Measurements from ENCODE around the gene IFNA13. TPM values are rescaled to one million over a fixed set of nuclear protein-coding genes. Genes with fewer than 3 reads are reported as not detected.

IFNA13 gene
- total and polyA plus RNA-seq, 9 of the 15 experiments (the other 6 are each of a cell fraction or from before 2014, with no cell fraction given), result not detected

GRCh38 chr9:21398955-21399489, 31.2 kb upstream of the IFNA13 start:
- Histone ChIP-seq H2AFZ (ENCODE audit: low read depth, low read length) (no peak overlapping the region), H3K79me2 (ENCODE audit: control insufficient read depth, insufficient read depth, low read length) (no peaks in the 10 kb centered on the region), H3K4me1 (replicated peaks in 1 of 2; ENCODE audit: control insufficient read depth in 2 of 2, insufficient read depth in 2 of 2, low read length in 2 of 2) (no peaks in the 10 kb centered on the region), H4K20me1 (replicated peaks; ENCODE audit: control insufficient read depth, insufficient read depth, low read length) (no peaks in the 10 kb centered on the region), H3K9me1 (ENCODE audit: control insufficient read depth, insufficient read depth, low read length) (no peaks in the 10 kb centered on the region), H3K27me3 (ENCODE audit: control insufficient read depth in 2 of 2, insufficient read depth in 2 of 2, low read length in 2 of 2) (no peaks in the 10 kb centered on the region), H3K27ac (ENCODE audit: extremely low read depth, low read depth, low read length) (no peak overlapping the region), H3K9ac (ENCODE audit: insufficient read depth in 1 of 2, low read depth in 2 of 2, low read length in 2 of 2) (no peak overlapping the region), H3K36me3 (ENCODE audit: control insufficient read depth, insufficient read depth, low read length) (no peaks in the 10 kb centered on the region), H3K4me3 (no peak overlapping the region), H3K4me2 (ENCODE audit: insufficient read depth, low read length) (no peak overlapping the region), H3K9me3 (replicated peaks; ENCODE audit: control insufficient read depth, insufficient read depth, low read depth, low read length) (no peaks in the 10 kb centered on the region)
- no peak for ATAC-seq
- no peak for DNase-seq (ENCODE audit: extremely low read depth in 1 of 4, low spot score in 3 of 4)
- intact Hi-C loops (cut with micrococcal nuclease) (no loop called here), in situ Hi-C loops (cut with MboI) (no loop called here)
- POLR2A ChIA-PET, result no interaction called here
- no TSS peak for BruUV-seq (replicated peaks)
- WGBS (ENCODE audit: insufficient coverage, low coverage, missing lambda C conversion rate), result no CpG with 5 or more reads among the region's 5 CpGs
- CTCF ChIA-PET (ENCODE audit: low intra/inter-chr PET ratio), result no interaction called here
- TF ChIP-seq CEBPG (CRISPR knock-in tag; IDR thresholded peaks at IDR 0.05) (no peak), CEBPG (tag; conservative IDR thresholded peaks at IDR 0.05 in 1 of 2, IDR thresholded peaks at IDR 0.05 in 1 of 2) (no peak)
- FAIRE-seq, result no peak

GRCh38 chr9:21395778-21396717, 28.2 kb upstream of the IFNA13 start:
- H3K9ac ChIP-seq (ENCODE audit: insufficient read depth in 1 of 2, low read depth in 2 of 2, low read length in 2 of 2), result no peak overlapping the region
- no peaks in the 10 kb centered on the region for H3K27me3 ChIP-seq (ENCODE audit: control insufficient read depth in 2 of 2, insufficient read depth in 2 of 2, low read length in 2 of 2)
- H4K20me1 ChIP-seq (replicated peaks; ENCODE audit: control insufficient read depth, insufficient read depth, low read length), result no peaks in the 10 kb centered on the region
- no peak overlapping the region for H3K27ac ChIP-seq (ENCODE audit: extremely low read depth, low read depth, low read length)
- no peak for ATAC-seq
- no peak overlapping the region for H3K4me3 ChIP-seq
- H3K36me3 ChIP-seq (ENCODE audit: control insufficient read depth, insufficient read depth, low read length), result no peaks in the 10 kb centered on the region
- no CpG with 5 or more reads among the region's 40 CpGs for WGBS (ENCODE audit: insufficient coverage, low coverage, missing lambda C conversion rate)
- no peaks in the 10 kb centered on the region for H3K79me2 ChIP-seq (ENCODE audit: control insufficient read depth, insufficient read depth, low read length)
- no peaks in the 10 kb centered on the region for H3K4me1 ChIP-seq (replicated peaks in 1 of 2; ENCODE audit: control insufficient read depth in 2 of 2, insufficient read depth in 2 of 2, low read length in 2 of 2)
- no peak for DNase-seq (ENCODE audit: extremely low read depth in 1 of 4, low spot score in 3 of 4)
- FAIRE-seq, result no peak
- ChIA-PET CTCF (ENCODE audit: low intra/inter-chr PET ratio) (no interaction called here), POLR2A (no interaction called here)
- intact Hi-C loops (cut with micrococcal nuclease), result no loop called here
- no peak overlapping the region for H2AFZ ChIP-seq (ENCODE audit: low read depth, low read length)
- in situ Hi-C loops (cut with MboI), result no loop called here
- BruUV-seq (replicated peaks), result no TSS peak
- no peaks in the 10 kb centered on the region for H3K9me3 ChIP-seq (replicated peaks; ENCODE audit: control insufficient read depth, insufficient read depth, low read depth, low read length)
- H3K9me1 ChIP-seq (ENCODE audit: control insufficient read depth, insufficient read depth, low read length), result no peaks in the 10 kb centered on the region
- no peak overlapping the region for H3K4me2 ChIP-seq (ENCODE audit: insufficient read depth, low read length)
- TF ChIP-seq VEZF1 (CRISPR knock-in tag; IDR thresholded peaks at IDR 0.05) (no peak), GTF2E2 (tag; IDR thresholded peaks at IDR 0.05) (no peak), ZNF232 (CRISPR knock-in tag; IDR thresholded peaks at IDR 0.05) (no peak), ZNF280A (IDR thresholded peaks at IDR 0.05; ENCODE audit: low read depth, partially characterized antibody) (no peak), PCBP2 (IDR thresholded peaks at IDR 0.05; ENCODE audit: low read depth, low read length, poor library complexity, severe bottlenecking) (no peak), TCFL5 (CRISPR knock-in tag; conservative IDR thresholded peaks at IDR 0.05) (no peak), KDM5B (IDR thresholded peaks at IDR 0.05; ENCODE audit: insufficient replicate concordance, low read depth, low read length) (no peak), RAD51 (IDR thresholded peaks at IDR 0.05; ENCODE audit: borderline replicate concordance, low read depth) (no peak)

Data from K562 (cell line).